ENCODE measurements around the gene LYRM7.

- no peak for TF ChIP-seq CTCF (IDR thresholded peaks at IDR 0.05)
- TF ChIP-seq POLR2AphosphoS5 (IDR thresholded peaks at IDR 0.05) = no peak
- no peak for TF ChIP-seq EP300 (IDR thresholded peaks at IDR 0.05)
Measured at GRCh38 chr5:131209506-131210150, 38.9 kb downstream of the LYRM7 start.

Data from stomach (tissue), 4 donors.